Renal cortical epithelial cell (primary cell): Measurements from ENCODE around the gene SYK. TPM values are rescaled to one million over a fixed set of nuclear protein-coding genes. Genes with fewer than 3 reads are reported as not detected.

Experiments used
- DNase-seq: peaks from one replicate; pipeline ENCODE4 v3.0.0-alpha.2; 2011; ENCODE audit warnings: low read depth
- total RNA-seq: library from RNA; depleted of rRNA; stranded (reverse); fragments of >200 nt; gene quantifications from 2 replicates; pipeline ENCODE4 v1.2.3, GENCODE V29; 2014

Gene SYK
- total RNA-seq, 1 donor from 2014 or later = 7.9 TPM

DNA sequence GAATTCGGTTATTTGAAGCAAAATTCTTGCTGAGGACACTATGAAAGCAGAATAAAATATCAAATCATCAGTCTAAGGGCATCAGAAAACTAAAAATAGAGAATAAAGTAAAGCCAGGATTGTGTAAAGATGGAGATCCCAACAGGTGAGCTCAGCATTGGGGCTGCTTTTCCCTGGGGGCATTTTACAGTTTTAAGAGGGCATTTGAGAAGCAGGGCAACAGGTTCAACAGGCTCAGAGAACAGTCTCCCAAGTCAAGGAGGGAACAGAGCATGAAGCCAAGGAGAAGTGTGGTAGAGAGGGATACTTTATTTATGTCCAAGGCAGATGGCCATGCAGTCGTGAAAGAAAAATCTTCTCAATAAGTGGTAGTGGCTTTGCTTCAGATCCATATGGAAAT, 145.4 kb downstream of the SYK start:
- no peak for DNase-seq

Other genes with a start within 250 kb of the SYK start
- 3.6 and 9.3 TPM in 2 replicates for gene DIRAS2, start 159.0 kb upstream of the SYK start, total RNA-seq